HEK293 (cell line): ENCODE data around the gene ST8SIA5.

Source experiments
- CTCF ChIA-PET: fragments of 350-600 bp; formaldehyde crosslinking; extraction: SDS; loops from one replicate; lab custom pipeline; 2021; ENCODE audit warnings: antibody characterized with exemption; lab: Yijun Ruan, JAX
- POLR2A ChIA-PET: fragments of 300-600 bp; formaldehyde crosslinking; extraction: SDS; loops from one replicate; lab custom pipeline; 2020; ENCODE audit warnings: antibody characterized with exemption, inconsistent platforms; lab: Yijun Ruan, JAX
- H3K27ac ChIP-seq: fragments of 200-500 bp; sonication (Bioruptor generic); 2 replicates; pipeline ENCODE4 v1.5.1; 2014; ENCODE audit warnings: low read depth, low read length, control low read depth, inconsistent platforms; ENCODE audit errors: extremely low read depth
- H3K36me3 ChIP-seq, 2 experiments: fragments of 200-500 bp in 1 of 2; sonication (Bioruptor generic) in 1 of 2; 1 replicate in 1 of 2; 2 replicates in 1 of 2; pipeline ENCODE4 v1.5.1; 2014 to 2017; ENCODE audit warnings: inconsistent platforms in 2 of 2, low read length in 2 of 2; ENCODE audit not compliant: control insufficient read depth in 2 of 2, insufficient read depth in 1 of 2
- H3K4me1 ChIP-seq: fragments of 200-500 bp; sonication (Bioruptor generic); 2 replicates; pipeline ENCODE4 v1.5.1; 2014; ENCODE audit warnings: mild to moderate bottlenecking, low read length, inconsistent platforms; ENCODE audit not compliant: control insufficient read depth, insufficient read depth
- H3K4me3 ChIP-seq: 2 replicates; pipeline ENCODE4 v1.5.1; 2011; ENCODE audit warnings: low read depth, mild to moderate bottlenecking, control low read depth, low read length, moderate library complexity
- H3K9me3 ChIP-seq: fragments of 200-500 bp; sonication (Bioruptor generic); 2 replicates; pipeline ENCODE4 v1.5.1; 2014; ENCODE audit warnings: low read depth, low read length, inconsistent platforms; ENCODE audit not compliant: control insufficient read depth, insufficient read depth
- GLI4 ChIP-seq: fragments of 450-650 bp; formaldehyde crosslinking; IDR thresholded peaks from 2 replicates; pipeline ENCODE4 v1.5.1; 2016; ENCODE audit warnings: missing biosample characterization, missing genetic modification characterization
- KLF16 ChIP-seq: fragments of 450-650 bp; formaldehyde crosslinking; IDR thresholded peaks from 2 replicates; pipeline ENCODE4 v1.5.1; 2017; ENCODE audit warnings: missing biosample characterization, missing genetic modification characterization
- RBAK ChIP-seq: fragments of 450-650 bp; formaldehyde crosslinking; IDR thresholded peaks from 2 replicates; pipeline ENCODE4 v1.5.1; 2016; ENCODE audit warnings: missing biosample characterization, missing genetic modification characterization
- SCRT1 ChIP-seq: fragments of 450-650 bp; formaldehyde crosslinking; IDR thresholded peaks from 2 replicates; pipeline ENCODE4 v1.5.1; 2016; ENCODE audit warnings: missing biosample characterization, missing genetic modification characterization, borderline replicate concordance
- SP3 ChIP-seq: fragments of 450-650 bp; formaldehyde crosslinking; IDR thresholded peaks from 2 replicates; pipeline ENCODE4 v1.5.1; 2016; ENCODE audit warnings: missing biosample characterization, missing genetic modification characterization
- YY2 ChIP-seq: fragments of 450-650 bp; formaldehyde crosslinking; IDR thresholded peaks from 2 replicates; pipeline ENCODE4 v1.5.1; 2016; ENCODE audit warnings: missing biosample characterization, missing genetic modification characterization
- ZBTB17 ChIP-seq: fragments of 450-650 bp; formaldehyde crosslinking; IDR thresholded peaks from 2 replicates; pipeline ENCODE4 v1.5.1; 2016; ENCODE audit warnings: missing biosample characterization, missing genetic modification characterization
- ZBTB44 ChIP-seq: fragments of 450-650 bp; IDR thresholded peaks from 2 replicates; pipeline ENCODE4 v1.5.1; 2018; ENCODE audit warnings: missing biosample characterization, mild to moderate bottlenecking, missing genetic modification characterization
- ZFP37 ChIP-seq: fragments of 450-650 bp; formaldehyde crosslinking; IDR thresholded peaks from 2 replicates; pipeline ENCODE4 v1.5.1; 2016; ENCODE audit warnings: missing biosample characterization, missing genetic modification characterization
- ZNF121 ChIP-seq: fragments of 450-650 bp; formaldehyde crosslinking; IDR thresholded peaks from 2 replicates; pipeline ENCODE4 v1.5.1; 2016; ENCODE audit warnings: missing biosample characterization, missing genetic modification characterization
- ZNF132 ChIP-seq: fragments of 450-650 bp; formaldehyde crosslinking; IDR thresholded peaks from 2 replicates; pipeline ENCODE4 v1.5.1; 2017; ENCODE audit warnings: missing biosample characterization, missing genetic modification characterization, borderline replicate concordance
- ZNF155 ChIP-seq: fragments of 450-650 bp; formaldehyde crosslinking; IDR thresholded peaks from 2 replicates; pipeline ENCODE4 v1.5.1; 2016; ENCODE audit warnings: missing biosample characterization, missing genetic modification characterization
- ZNF2 ChIP-seq: fragments of 450-650 bp; formaldehyde crosslinking; IDR thresholded peaks from 2 replicates; pipeline ENCODE4 v1.5.1; 2016; ENCODE audit warnings: missing biosample characterization, missing genetic modification characterization
- ZNF202 ChIP-seq: fragments of 450-650 bp; formaldehyde crosslinking; IDR thresholded peaks from 2 replicates; pipeline ENCODE4 v1.5.1; 2016; ENCODE audit warnings: missing biosample characterization, missing genetic modification characterization, borderline replicate concordance
- ZNF280C ChIP-seq: fragments of 450-650 bp; formaldehyde crosslinking; IDR thresholded peaks from 2 replicates; pipeline ENCODE4 v1.5.1; 2016; ENCODE audit warnings: missing biosample characterization, missing genetic modification characterization
- ZNF350 ChIP-seq: fragments of 450-650 bp; formaldehyde crosslinking; IDR thresholded peaks from 2 replicates; pipeline ENCODE4 v1.5.0; 2017; ENCODE audit warnings: missing biosample characterization, mild to moderate bottlenecking, missing genetic modification characterization
- ZNF366 ChIP-seq: fragments of 450-650 bp; formaldehyde crosslinking; conservative IDR thresholded peaks from 2 replicates; pipeline ENCODE4 v1.5.1; 2016; ENCODE audit warnings: missing biosample characterization, missing genetic modification characterization
- ZNF404 ChIP-seq: fragments of 450-650 bp; formaldehyde crosslinking; IDR thresholded peaks from 2 replicates; pipeline ENCODE4 v1.5.1; 2017; ENCODE audit warnings: missing biosample characterization, missing genetic modification characterization
- ZNF510 ChIP-seq: fragments of 450-650 bp; formaldehyde crosslinking; IDR thresholded peaks from 2 replicates; pipeline ENCODE4 v1.5.1; 2018; ENCODE audit warnings: mild to moderate bottlenecking, missing genetic modification characterization, missing biosample characterization; ENCODE audit not compliant: insufficient replicate concordance
- ZNF621 ChIP-seq: fragments of 450-650 bp; formaldehyde crosslinking; IDR thresholded peaks from 2 replicates; pipeline ENCODE4 v1.5.1; 2017; ENCODE audit warnings: missing biosample characterization, missing genetic modification characterization
- ZNF629 ChIP-seq: fragments of 450-650 bp; formaldehyde crosslinking; IDR thresholded peaks from 2 replicates; pipeline ENCODE4 v1.5.1; 2017; ENCODE audit warnings: missing biosample characterization, missing genetic modification characterization
- ZNF639 ChIP-seq: fragments of 450-650 bp; formaldehyde crosslinking; IDR thresholded peaks from 2 replicates; pipeline ENCODE4 v1.5.1; 2016; ENCODE audit warnings: missing biosample characterization, missing genetic modification characterization
- ZNF776 ChIP-seq: fragments of 450-650 bp; formaldehyde crosslinking; IDR thresholded peaks from 2 replicates; pipeline ENCODE4 v1.5.0; 2017; ENCODE audit warnings: missing biosample characterization, missing genetic modification characterization, borderline replicate concordance
- TF ChIP-seq, protein P1 (sequence below): fragments of 450-650 bp; formaldehyde crosslinking; IDR thresholded peaks from 2 replicates; pipeline ENCODE4 v1.5.1; 2016; ENCODE audit warnings: missing biosample characterization, missing genetic modification characterization
- TF ChIP-seq, protein P2 (sequence below): sonication (generic); formaldehyde crosslinking; IDR thresholded peaks from 2 replicates; pipeline ENCODE4 v1.8.1; 2022; ENCODE audit warnings: mild to moderate bottlenecking, moderate library complexity, missing genetic modification reagents
- TF ChIP-seq, protein P3 (sequence below): IDR thresholded peaks from 2 replicates; pipeline ENCODE4 v1.6.1; 2011; ENCODE audit warnings: mild to moderate bottlenecking, low read depth, low read length, borderline replicate concordance

The ST8SIA5 gene

GRCh38 chr18:46789088-46789487 is 32.2 kb upstream of the ST8SIA5 start:
- ChIA-PET CTCF (no interaction called here), POLR2A (no interaction called here)
- H3K36me3 ChIP-seq: no peaks in the 10 kb centered on the region

DNA sequence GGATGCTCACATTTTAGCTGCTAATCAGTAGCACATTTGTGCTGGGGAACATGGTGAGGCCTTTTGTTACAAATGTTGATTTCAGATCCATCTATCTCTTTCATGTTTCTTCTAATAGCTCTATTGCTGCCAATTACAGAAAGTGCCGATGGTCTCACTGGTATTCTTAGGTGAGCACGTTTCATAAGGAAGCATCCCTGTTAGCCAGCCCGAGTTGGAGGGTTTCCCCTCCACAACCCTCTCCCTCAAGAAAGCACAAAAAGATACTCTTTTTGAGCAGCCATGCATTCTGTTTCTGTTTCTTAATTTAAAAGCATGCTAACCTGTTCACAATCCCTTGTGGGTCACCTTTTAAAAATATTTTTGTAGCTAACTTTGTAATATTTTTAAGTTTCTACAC is 30.8 kb upstream of the ST8SIA5 start:
- ChIA-PET CTCF (interaction anchor here (1.5 to 1.9 kb wide), 2 partner anchors 16 to 130 kb away, joined by 4 to 5 read pairs; no protein-coding TSS in a partner anchor), POLR2A (no interaction called here)
- Histone ChIP-seq H3K27ac (no peak overlapping the region), H3K4me3 (no peak overlapping the region), H3K9me3 (no peaks in the 10 kb centered on the region), H3K4me1 (no peaks in the 10 kb centered on the region), H3K36me3 (no peaks in the 10 kb centered on the region)
- TF ChIP-seq ZNF639 (tag by site-specific recombination) (no peak), ZNF155 (tag by site-specific recombination) (no peak), ZNF121 (tag by site-specific recombination) (no peak), SCRT1 (tag by site-specific recombination) (no peak), ZNF2 (no peak), ZNF621 (tag by site-specific recombination) (no peak)
- TF ChIP-seq, protein P1, sequence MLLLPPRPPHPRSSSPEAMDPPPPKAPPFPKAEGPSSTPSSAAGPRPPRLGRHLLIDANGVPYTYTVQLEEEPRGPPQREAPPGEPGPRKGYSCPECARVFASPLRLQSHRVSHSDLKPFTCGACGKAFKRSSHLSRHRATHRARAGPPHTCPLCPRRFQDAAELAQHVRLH (tag by site-specific recombination): no peak

More at GRCh38 chr18:46789088-46789487, 32.2 kb upstream of the ST8SIA5 start:
- H3K27ac ChIP-seq: no peak overlapping the region
- H3K9me3 ChIP-seq: no peaks in the 10 kb centered on the region
- H3K4me1 ChIP-seq: no peaks in the 10 kb centered on the region
- no peak overlapping the region for H3K4me3 ChIP-seq
- TF ChIP-seq ZNF350 (tag by site-specific recombination) (no peak), ZFP37 (tag by site-specific recombination) (no peak), ZBTB44 (tag by site-specific recombination) (no peak), ZNF366 (tag by site-specific recombination) (no peak), ZNF280C (tag by site-specific recombination) (no peak), ZBTB17 (tag by site-specific recombination) (no peak), ZNF629 (tag by site-specific recombination) (no peak), KLF16 (tag by site-specific recombination) (no peak), ZNF202 (tag by site-specific recombination) (no peak), ZNF404 (no peak), ZNF510 (tag by site-specific recombination) (no peak), ZNF132 (tag by site-specific recombination) (no peak), SP3 (no peak), YY2 (tag by site-specific recombination) (no peak), RBAK (tag by site-specific recombination) (no peak), ZNF776 (tag by site-specific recombination) (no peak), GLI4 (tag by site-specific recombination) (no peak), ZNF639 (tag by site-specific recombination) (no peak)
- TF ChIP-seq, protein P2, sequence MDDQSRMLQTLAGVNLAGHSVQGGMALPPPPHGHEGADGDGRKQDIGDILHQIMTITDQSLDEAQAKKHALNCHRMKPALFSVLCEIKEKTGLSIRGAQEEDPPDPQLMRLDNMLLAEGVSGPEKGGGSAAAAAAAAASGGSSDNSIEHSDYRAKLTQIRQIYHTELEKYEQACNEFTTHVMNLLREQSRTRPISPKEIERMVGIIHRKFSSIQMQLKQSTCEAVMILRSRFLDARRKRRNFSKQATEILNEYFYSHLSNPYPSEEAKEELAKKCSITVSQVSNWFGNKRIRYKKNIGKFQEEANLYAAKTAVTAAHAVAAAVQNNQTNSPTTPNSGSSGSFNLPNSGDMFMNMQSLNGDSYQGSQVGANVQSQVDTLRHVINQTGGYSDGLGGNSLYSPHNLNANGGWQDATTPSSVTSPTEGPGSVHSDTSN: no peak
- TF ChIP-seq, protein P3, sequence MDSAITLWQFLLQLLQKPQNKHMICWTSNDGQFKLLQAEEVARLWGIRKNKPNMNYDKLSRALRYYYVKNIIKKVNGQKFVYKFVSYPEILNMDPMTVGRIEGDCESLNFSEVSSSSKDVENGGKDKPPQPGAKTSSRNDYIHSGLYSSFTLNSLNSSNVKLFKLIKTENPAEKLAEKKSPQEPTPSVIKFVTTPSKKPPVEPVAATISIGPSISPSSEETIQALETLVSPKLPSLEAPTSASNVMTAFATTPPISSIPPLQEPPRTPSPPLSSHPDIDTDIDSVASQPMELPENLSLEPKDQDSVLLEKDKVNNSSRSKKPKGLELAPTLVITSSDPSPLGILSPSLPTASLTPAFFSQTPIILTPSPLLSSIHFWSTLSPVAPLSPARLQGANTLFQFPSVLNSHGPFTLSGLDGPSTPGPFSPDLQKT: no peak
